Measurements from ENCODE around the gene COA1.
"Not testable (repeated sequence)": the region's sequence is repeated elsewhere in the genome, so short reads cannot be mapped to it uniquely, and the experiment has no call there.

The COA1 gene

GRCh38 chr7:43639858-43640491, 89.3 kb downstream of the COA1 start:
- H3K4me1 ChIP-seq (ENCODE audit: control insufficient read depth, insufficient read depth, low read length), result peaks cover 35% of the 10 kb centered on the region
- no peak overlapping the region for H3K4me3 ChIP-seq (ENCODE audit: low read length)
- no peaks in the 10 kb centered on the region for H3K36me3 ChIP-seq (ENCODE audit: control insufficient read depth, insufficient read depth, low read length)
- no peaks in the 10 kb centered on the region for H3K27me3 ChIP-seq (ENCODE audit: control insufficient read depth, insufficient read depth, low read length)
- H3K9ac ChIP-seq (ENCODE audit: low read length), result no peak overlapping the region
- H3K9me3 ChIP-seq (ENCODE audit: control insufficient read depth, low read length), result no peaks in the 10 kb centered on the region

DNA sequence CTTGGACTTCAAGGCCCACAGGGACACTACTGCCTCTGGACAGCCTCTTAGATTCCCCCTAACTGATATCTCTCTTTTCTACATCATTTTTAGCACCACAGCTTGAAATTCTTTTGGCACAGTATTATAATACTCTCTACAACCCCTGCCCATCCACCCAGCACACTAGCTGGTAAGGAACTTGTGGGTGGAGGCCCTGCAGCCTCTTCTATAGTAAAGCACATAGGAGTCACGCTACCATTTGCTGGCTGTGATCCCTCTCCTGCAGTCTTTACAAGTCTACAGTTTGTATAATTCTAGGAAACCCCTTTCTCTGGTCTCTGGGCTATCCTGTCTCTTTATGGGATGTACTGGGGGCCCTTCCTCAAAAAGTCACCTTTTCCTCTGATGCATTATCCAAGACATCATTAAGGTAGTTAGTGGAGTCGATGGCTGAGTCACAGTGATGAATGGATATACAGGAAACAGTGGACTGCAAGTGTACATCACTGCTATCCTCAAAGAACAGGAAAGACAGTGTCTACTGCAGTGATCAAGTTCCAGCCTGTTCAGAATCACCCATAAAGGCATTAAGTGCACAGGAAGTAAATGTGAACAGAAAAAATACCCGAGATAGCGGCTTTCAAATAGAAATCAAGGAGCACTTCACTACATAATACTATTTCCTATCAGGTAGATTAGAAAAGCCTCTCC, 92.1 kb downstream of the COA1 start:
- H3K4me1 ChIP-seq (ENCODE audit: control insufficient read depth, insufficient read depth, low read length), result peaks cover 35% of the 10 kb centered on the region
- no peaks in the 10 kb centered on the region for H3K9me3 ChIP-seq (ENCODE audit: control insufficient read depth, low read length)
- no peak overlapping the region for H3K9ac ChIP-seq (ENCODE audit: low read length)
- H3K36me3 ChIP-seq (ENCODE audit: control insufficient read depth, insufficient read depth, low read length), result no peaks in the 10 kb centered on the region
- H3K27me3 ChIP-seq (ENCODE audit: control insufficient read depth, insufficient read depth, low read length), result no peaks in the 10 kb centered on the region
- no peak overlapping the region for H3K4me3 ChIP-seq (ENCODE audit: low read length)

GRCh38 chr7:43636093-43636492, 93.2 kb downstream of the COA1 start:
- Histone ChIP-seq H3K4me1 (ENCODE audit: control insufficient read depth, insufficient read depth, low read length) (peaks cover 34% of the 10 kb centered on the region), H3K4me3 (ENCODE audit: low read length) (no peak overlapping the region), H3K36me3 (ENCODE audit: control insufficient read depth, insufficient read depth, low read length) (no peaks in the 10 kb centered on the region), H3K9me3 (ENCODE audit: control insufficient read depth, low read length) (no peaks in the 10 kb centered on the region), H3K9ac (ENCODE audit: low read length) (no peak overlapping the region), H3K27me3 (ENCODE audit: control insufficient read depth, insufficient read depth, low read length) (no peaks in the 10 kb centered on the region)

DNA sequence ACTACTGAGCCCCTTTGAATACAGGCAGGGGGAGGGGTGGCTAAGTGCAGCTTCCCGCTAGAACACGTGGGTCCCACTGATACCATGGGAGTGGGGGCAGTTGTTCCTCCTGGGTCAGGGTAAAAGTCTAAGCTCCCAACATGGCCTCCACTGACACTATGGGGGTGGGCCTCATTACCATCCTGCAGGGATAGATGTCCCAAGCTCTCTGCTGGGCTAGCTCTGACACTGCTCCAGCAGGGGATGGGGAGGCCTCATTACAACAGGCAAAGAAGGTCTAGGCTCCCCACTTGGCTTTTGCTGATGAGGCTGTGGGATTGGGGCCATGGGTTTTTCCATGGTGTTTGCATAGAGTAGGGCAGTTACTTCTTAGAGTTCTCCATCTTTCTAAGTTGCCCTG, 94.9 kb downstream of the COA1 start:
- H3K27me3 ChIP-seq (ENCODE audit: control insufficient read depth, insufficient read depth, low read length), result no peaks in the 10 kb centered on the region
- H3K4me3 ChIP-seq (ENCODE audit: low read length), result no peak overlapping the region
- H3K9me3 ChIP-seq (ENCODE audit: control insufficient read depth, low read length), result no peaks in the 10 kb centered on the region
- H3K36me3 ChIP-seq (ENCODE audit: control insufficient read depth, insufficient read depth, low read length), result no peaks in the 10 kb centered on the region
- peaks cover 17% of the 10 kb centered on the region for H3K4me1 ChIP-seq (ENCODE audit: control insufficient read depth, insufficient read depth, low read length)
- H3K9ac ChIP-seq (ENCODE audit: low read length), result no peak overlapping the region

DNA sequence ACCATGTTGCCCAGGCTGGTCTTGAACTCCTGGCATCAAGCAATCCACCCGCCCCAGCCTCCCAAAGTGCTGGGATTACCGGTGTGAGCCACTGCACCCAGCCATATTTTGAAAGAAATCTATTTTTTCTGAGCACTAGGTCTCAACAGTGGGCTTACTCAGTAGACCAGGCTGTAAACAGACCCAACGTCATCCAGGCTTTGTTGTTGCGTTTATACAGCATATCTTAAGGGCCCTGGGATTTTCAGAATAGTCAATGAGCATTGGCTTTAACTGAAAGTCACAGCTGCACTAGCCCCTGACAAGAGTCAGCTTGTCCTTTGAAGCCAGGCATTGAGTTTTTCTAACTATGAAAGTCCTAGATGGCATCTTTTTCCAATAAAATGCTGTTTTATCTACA, 96.6 kb downstream of the COA1 start:
- no peaks in the 10 kb centered on the region for H3K36me3 ChIP-seq (ENCODE audit: control insufficient read depth, insufficient read depth, low read length)
- no peaks in the 10 kb centered on the region for H3K27me3 ChIP-seq (ENCODE audit: control insufficient read depth, insufficient read depth, low read length)
- H3K9ac ChIP-seq (ENCODE audit: low read length), result no peak overlapping the region
- H3K9me3 ChIP-seq (ENCODE audit: control insufficient read depth, low read length), result no peaks in the 10 kb centered on the region
- H3K4me3 ChIP-seq (ENCODE audit: low read length), result no peak overlapping the region
- peaks cover 5% of the 10 kb centered on the region for H3K4me1 ChIP-seq (ENCODE audit: control insufficient read depth, insufficient read depth, low read length)

DNA sequence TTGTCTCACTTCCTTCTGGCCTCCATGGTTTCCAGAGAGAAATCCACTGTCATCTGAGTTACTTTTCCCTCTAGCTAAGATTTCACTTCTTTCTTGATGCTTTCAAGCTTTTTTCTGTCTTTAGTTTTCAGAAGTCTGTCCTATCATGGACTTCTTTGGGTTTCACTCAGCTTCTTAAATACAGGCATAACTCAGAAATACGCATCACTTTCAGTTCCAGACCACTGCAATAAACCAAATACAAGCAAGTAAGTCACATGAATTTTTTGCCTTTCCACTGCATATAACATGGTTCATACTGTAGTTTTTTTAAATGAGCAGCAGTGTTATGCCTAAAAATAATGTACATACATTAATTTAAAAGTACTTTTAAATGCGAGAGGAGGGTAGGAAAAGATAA, 97.8 kb downstream of the COA1 start:
- Histone ChIP-seq H3K27me3 (ENCODE audit: control insufficient read depth, insufficient read depth, low read length) (no peaks in the 10 kb centered on the region), H3K9me3 (ENCODE audit: control insufficient read depth, low read length) (no peaks in the 10 kb centered on the region), H3K4me1 (ENCODE audit: control insufficient read depth, insufficient read depth, low read length) (no peaks in the 10 kb centered on the region), H3K4me3 (ENCODE audit: low read length) (no peak overlapping the region), H3K36me3 (ENCODE audit: control insufficient read depth, insufficient read depth, low read length) (no peaks in the 10 kb centered on the region), H3K9ac (ENCODE audit: low read length) (no peak overlapping the region)

- H3K4me3 ChIP-seq (ENCODE audit: low read length), result no peak overlapping the region
- H3K9ac ChIP-seq (ENCODE audit: low read length), result no peak overlapping the region
- H3K4me1 ChIP-seq (ENCODE audit: control insufficient read depth, insufficient read depth, low read length), result peaks cover 2% of the 10 kb centered on the region
- no peaks in the 10 kb centered on the region for H3K27me3 ChIP-seq (ENCODE audit: control insufficient read depth, insufficient read depth, low read length)
- H3K9me3 ChIP-seq (ENCODE audit: control insufficient read depth, low read length), result no peaks in the 10 kb centered on the region
- no peaks in the 10 kb centered on the region for H3K36me3 ChIP-seq (ENCODE audit: control insufficient read depth, insufficient read depth, low read length)
These were observed 98.8 kb downstream of the COA1 start for GRCh38 chr7:43630482-43630881.

GRCh38 chr7:43629857-43630256, 99.5 kb downstream of the COA1 start:
- peaks cover 3% of the 10 kb centered on the region for H3K4me1 ChIP-seq (ENCODE audit: control insufficient read depth, insufficient read depth, low read length)
- H3K4me3 ChIP-seq (ENCODE audit: low read length), result no peak overlapping the region
- no peak overlapping the region for H3K9ac ChIP-seq (ENCODE audit: low read length)
- H3K27me3 ChIP-seq (ENCODE audit: control insufficient read depth, insufficient read depth, low read length), result no peaks in the 10 kb centered on the region
- no peaks in the 10 kb centered on the region for H3K36me3 ChIP-seq (ENCODE audit: control insufficient read depth, insufficient read depth, low read length)
- H3K9me3 ChIP-seq (ENCODE audit: control insufficient read depth, low read length), result no peaks in the 10 kb centered on the region

DNA sequence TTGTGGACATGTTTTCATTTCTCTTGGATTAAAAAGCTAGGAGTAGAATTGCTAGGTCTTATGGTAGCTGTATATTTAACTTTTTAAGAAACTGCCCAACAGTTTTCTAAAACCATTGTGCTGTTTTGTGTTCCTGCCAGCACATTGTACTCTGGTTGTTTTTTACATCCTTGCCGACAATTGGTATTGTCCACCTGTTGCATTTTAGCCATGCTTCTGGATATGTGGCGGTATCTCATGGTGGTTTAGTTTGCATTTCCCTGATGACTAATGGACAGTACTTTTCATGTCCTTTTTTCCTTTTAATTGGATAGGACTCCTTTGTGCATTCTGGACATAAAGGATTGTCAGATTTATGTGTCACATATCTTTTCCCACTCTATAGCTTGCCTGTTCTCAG, 100.9 kb downstream of the COA1 start:
- H3K27me3 ChIP-seq (ENCODE audit: control insufficient read depth, insufficient read depth, low read length), result no peaks in the 10 kb centered on the region
- H3K9ac ChIP-seq (ENCODE audit: low read length), result no peak overlapping the region
- no peak overlapping the region for H3K4me3 ChIP-seq (ENCODE audit: low read length)
- H3K36me3 ChIP-seq (ENCODE audit: control insufficient read depth, insufficient read depth, low read length), result no peaks in the 10 kb centered on the region
- no peaks in the 10 kb centered on the region for H3K9me3 ChIP-seq (ENCODE audit: control insufficient read depth, low read length)
- peaks cover 3% of the 10 kb centered on the region for H3K4me1 ChIP-seq (ENCODE audit: control insufficient read depth, insufficient read depth, low read length)

GRCh38 chr7:43627798-43628197, 101.5 kb downstream of the COA1 start:
- H3K36me3 ChIP-seq (ENCODE audit: control insufficient read depth, insufficient read depth, low read length); H3K4me1 ChIP-seq (ENCODE audit: control insufficient read depth, insufficient read depth, low read length); H3K4me3 ChIP-seq (ENCODE audit: low read length); H3K27me3 ChIP-seq (ENCODE audit: control insufficient read depth, insufficient read depth, low read length); H3K9ac ChIP-seq (ENCODE audit: low read length); H3K9me3 ChIP-seq (ENCODE audit: control insufficient read depth, low read length): not testable (repeated sequence)

- H3K9me3 ChIP-seq (ENCODE audit: control insufficient read depth, low read length), result no peaks in the 10 kb centered on the region
- no peaks in the 10 kb centered on the region for H3K27me3 ChIP-seq (ENCODE audit: control insufficient read depth, insufficient read depth, low read length)
- no peak overlapping the region for H3K9ac ChIP-seq (ENCODE audit: low read length)
- H3K4me3 ChIP-seq (ENCODE audit: low read length), result no peak overlapping the region
- peaks cover 3% of the 10 kb centered on the region for H3K4me1 ChIP-seq (ENCODE audit: control insufficient read depth, insufficient read depth, low read length)
- no peaks in the 10 kb centered on the region for H3K36me3 ChIP-seq (ENCODE audit: control insufficient read depth, insufficient read depth, low read length)
These were observed 102.6 kb downstream of the COA1 start for GRCh38 chr7:43626695-43627094.

- H3K9me3 ChIP-seq (ENCODE audit: control insufficient read depth, low read length), result no peaks in the 10 kb centered on the region
- H3K36me3 ChIP-seq (ENCODE audit: control insufficient read depth, insufficient read depth, low read length), result no peaks in the 10 kb centered on the region
- H3K27me3 ChIP-seq (ENCODE audit: control insufficient read depth, insufficient read depth, low read length), result no peaks in the 10 kb centered on the region
- H3K4me3 ChIP-seq (ENCODE audit: low read length), result no peak overlapping the region
- no peak overlapping the region for H3K9ac ChIP-seq (ENCODE audit: low read length)
- peaks cover 3% of the 10 kb centered on the region for H3K4me1 ChIP-seq (ENCODE audit: control insufficient read depth, insufficient read depth, low read length)
These were observed 103.3 kb downstream of the COA1 start for GRCh38 chr7:43625980-43626379.

Measured in mucosa of stomach (tissue), 1 donor.